Lung (tissue), 12 donors: ENCODE measurements around the gene DCAF4. TPM values are rescaled to one million over a fixed set of nuclear protein-coding genes. Genes with fewer than 3 reads are reported as not detected.

Source experiments
- ATAC-seq: fragments of 200-7000 bp; cut with Tn5 transposase; one replicate; pipeline ENCODE4 v1.9.1; 2020; ENCODE audit warnings: moderate number of reproducible peaks; ENCODE audit not compliant: insufficient read depth, low FRiP score
- DNase-seq, 3 donors: peaks; one replicate each; pipeline ENCODE4 v3.0.0-alpha.2; 2013 to 2017
- H3K27ac ChIP-seq, 2 donors: one replicate each; pipeline ENCODE4 v1.5.1; 2013; ENCODE audit warnings: mild to moderate bottlenecking in 2 of 2, moderate library complexity in 2 of 2, control low read depth in 1 of 2, inconsistent platforms in 1 of 2, low read depth in 1 of 2, low read length in 1 of 2
- H3K27me3 ChIP-seq, 3 donors: one replicate each; pipeline ENCODE4 v1.5.1; 2013; ENCODE audit warnings: low read length in 2 of 3; ENCODE audit not compliant: control insufficient read depth in 3 of 3, insufficient read depth in 3 of 3
- H3K36me3 ChIP-seq, 4 donors: one replicate each; pipeline ENCODE4 v1.5.1; 2013; ENCODE audit warnings: low read length in 4 of 4, mild to moderate bottlenecking in 1 of 4, moderate library complexity in 1 of 4; ENCODE audit not compliant: control insufficient read depth in 4 of 4, insufficient read depth in 4 of 4
- H3K4me1 ChIP-seq, 5 donors: one replicate each; pipeline ENCODE4 v1.5.1; 2013; ENCODE audit warnings: low read length in 5 of 5, mild to moderate bottlenecking in 2 of 5, moderate library complexity in 1 of 5; ENCODE audit not compliant: control insufficient read depth in 5 of 5, insufficient read depth in 5 of 5
- H3K4me3 ChIP-seq: one replicate; pipeline ENCODE4 v1.5.1; 2013; ENCODE audit warnings: mild to moderate bottlenecking, control low read depth, moderate library complexity
- H3K9ac ChIP-seq, 2 donors: one replicate each; pipeline ENCODE4 v1.5.1; 2013; ENCODE audit warnings: low read length in 2 of 2, control low read depth in 1 of 2; ENCODE audit not compliant: insufficient read depth in 1 of 2
- H3K9me3 ChIP-seq, 4 donors: one replicate each; pipeline ENCODE4 v1.5.1; 2013; ENCODE audit warnings: low read length in 3 of 4, mild to moderate bottlenecking in 1 of 4, moderate library complexity in 1 of 4; ENCODE audit not compliant: control insufficient read depth in 4 of 4, insufficient read depth in 3 of 4
- WGBS, 2 donors: extraction: QIAGEN DNeasy Blood & Tissue Kit; methylation state at CpG; one replicate each; pipeline ENCODE4 v1.1.7; 2013; 5-methylcytosine and 5-hydroxymethylcytosine counted together
- polyA plus RNA-seq, 2 donors: library from polyadenylated mRNA; stranded (reverse); fragments of 200-250 nt; gene quantifications; one replicate each; pipeline ENCODE4 v1.2.1, GENCODE V29; 2013
- total RNA-seq, 2 donors: library from RNA; depleted of rRNA in 1 of 2; stranded (reverse); fragments of >200 nt in 1 of 2; gene quantifications; one replicate each; pipeline ENCODE4 v1.2.1, GENCODE V29; 2014 to 2021
- TF ChIP-seq, protein P1 (sequence below): IDR thresholded peaks from 2 replicates; pipeline ENCODE4 v1.5.1; 2012; ENCODE audit warnings: mild to moderate bottlenecking; ENCODE audit errors: control extremely low read depth, extremely low read depth
- donor health status: control.
- donor health status: control.
- donor health status: Bipolar disorder and iron deficiency.
- donor health status: healthy.
- donor health status: DM: yes; HTN: yes; CAD: no.

DCAF4 gene
- total and polyA plus RNA-seq, 4 donors, result 5.2 to 13.5 (median 11.2) TPM

DNA sequence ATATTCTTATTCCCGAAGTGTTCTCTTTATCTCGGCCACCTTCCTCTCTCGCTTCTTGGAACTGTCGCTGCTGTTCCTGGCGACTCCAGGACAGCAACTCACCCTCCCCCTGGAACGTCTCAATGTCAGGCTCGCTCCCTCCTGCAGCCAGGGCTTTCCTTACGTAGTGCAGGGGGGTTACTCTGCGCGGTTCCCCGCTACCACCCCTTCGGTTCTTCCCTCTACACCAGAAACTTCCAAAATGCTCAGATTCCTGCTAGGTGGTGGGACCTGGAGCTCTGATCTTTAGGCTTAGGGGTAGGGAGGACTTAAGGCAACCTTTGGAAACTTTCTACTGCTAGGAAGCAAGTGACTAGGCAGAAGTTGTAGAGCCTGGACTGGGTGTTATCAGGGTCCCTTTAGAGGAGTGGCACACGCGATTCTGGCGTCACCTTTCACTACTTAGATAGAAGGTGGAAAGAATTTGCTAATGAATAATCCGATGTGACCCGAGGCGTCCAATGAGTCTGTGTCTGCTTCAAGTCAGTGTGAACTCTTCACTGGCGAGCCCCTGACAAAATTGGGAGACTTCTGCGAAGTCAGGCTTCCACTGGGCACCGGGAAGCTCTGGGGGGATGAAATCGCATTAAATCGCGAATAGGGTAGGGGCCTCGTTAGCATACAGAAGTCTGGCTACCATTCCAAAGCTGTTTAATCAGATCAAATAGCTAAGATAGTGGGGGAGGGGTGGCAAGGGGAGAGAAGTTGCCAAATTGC is 31.5 kb upstream of the DCAF4 start:
- peak; percentile 19 to 44 (median 34) for DNase-seq

DNA sequence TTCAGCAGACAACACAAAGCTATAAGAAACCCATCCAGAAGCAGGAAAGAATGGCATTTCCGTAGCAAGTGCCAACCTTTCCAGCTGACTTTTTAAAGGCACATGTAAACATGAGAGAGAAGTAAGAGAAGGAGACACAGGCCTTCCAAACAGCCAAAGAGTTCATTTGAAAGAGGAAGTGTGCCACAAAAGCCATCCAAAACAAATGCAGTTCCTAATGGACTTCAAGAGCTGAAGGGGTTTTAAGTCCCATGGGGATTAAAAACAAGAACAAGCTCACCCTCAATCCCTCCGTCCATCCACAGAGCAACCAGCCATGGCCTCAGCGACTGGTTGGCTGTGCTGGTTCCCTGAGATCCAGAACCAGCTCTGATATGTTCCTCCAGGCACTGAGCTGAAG is 27.8 kb upstream of the DCAF4 start:
- Histone ChIP-seq H3K36me3 (no peaks in the 10 kb centered on the region), H3K4me3 (no peak overlapping the region), H3K9ac (no peak overlapping the region), H3K9me3 (no peaks in the 10 kb centered on the region), H3K27ac (no peak overlapping the region), H3K27me3 (peaks cover 0 to 12% (median 0%) of the 10 kb centered on the region in 3 donors), H3K4me1 (peaks cover 0 to 17% (median 8%) of the 10 kb centered on the region in 5 donors)
- DNase-seq, result no peak
- no peak for ATAC-seq
- TF ChIP-seq, protein P1, sequence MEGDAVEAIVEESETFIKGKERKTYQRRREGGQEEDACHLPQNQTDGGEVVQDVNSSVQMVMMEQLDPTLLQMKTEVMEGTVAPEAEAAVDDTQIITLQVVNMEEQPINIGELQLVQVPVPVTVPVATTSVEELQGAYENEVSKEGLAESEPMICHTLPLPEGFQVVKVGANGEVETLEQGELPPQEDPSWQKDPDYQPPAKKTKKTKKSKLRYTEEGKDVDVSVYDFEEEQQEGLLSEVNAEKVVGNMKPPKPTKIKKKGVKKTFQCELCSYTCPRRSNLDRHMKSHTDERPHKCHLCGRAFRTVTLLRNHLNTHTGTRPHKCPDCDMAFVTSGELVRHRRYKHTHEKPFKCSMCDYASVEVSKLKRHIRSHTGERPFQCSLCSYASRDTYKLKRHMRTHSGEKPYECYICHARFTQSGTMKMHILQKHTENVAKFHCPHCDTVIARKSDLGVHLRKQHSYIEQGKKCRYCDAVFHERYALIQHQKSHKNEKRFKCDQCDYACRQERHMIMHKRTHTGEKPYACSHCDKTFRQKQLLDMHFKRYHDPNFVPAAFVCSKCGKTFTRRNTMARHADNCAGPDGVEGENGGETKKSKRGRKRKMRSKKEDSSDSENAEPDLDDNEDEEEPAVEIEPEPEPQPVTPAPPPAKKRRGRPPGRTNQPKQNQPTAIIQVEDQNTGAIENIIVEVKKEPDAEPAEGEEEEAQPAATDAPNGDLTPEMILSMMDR, result no peak
- WGBS, 2 donors, result 64 to 67% methylated on average over 3 of the region's 3 CpGs

More for the DNA sequence above, 31.5 kb upstream of the DCAF4 start:
- WGBS, 2 donors, result 2 to 4% methylated on average over 25 of the region's 25 CpGs
- H3K9me3 ChIP-seq, result no peaks in the 10 kb centered on the region
- H3K27ac ChIP-seq, result peak overlapping the region in 1 of 2 donors; percentile 74
- H3K4me1 ChIP-seq, result peaks cover 0 to 36% (median 8%) of the 10 kb centered on the region in 5 donors
- peak overlapping the region in 1 of 2 donors; percentile 36 for H3K9ac ChIP-seq
- no peaks in the 10 kb centered on the region for H3K36me3 ChIP-seq
- peaks cover 0 to 29% (median 27%) of the 10 kb centered on the region in 3 donors for H3K27me3 ChIP-seq
- H3K4me3 ChIP-seq, result no peak overlapping the region
- TF ChIP-seq, protein P1, result no peak
- no peak for ATAC-seq

DNA sequence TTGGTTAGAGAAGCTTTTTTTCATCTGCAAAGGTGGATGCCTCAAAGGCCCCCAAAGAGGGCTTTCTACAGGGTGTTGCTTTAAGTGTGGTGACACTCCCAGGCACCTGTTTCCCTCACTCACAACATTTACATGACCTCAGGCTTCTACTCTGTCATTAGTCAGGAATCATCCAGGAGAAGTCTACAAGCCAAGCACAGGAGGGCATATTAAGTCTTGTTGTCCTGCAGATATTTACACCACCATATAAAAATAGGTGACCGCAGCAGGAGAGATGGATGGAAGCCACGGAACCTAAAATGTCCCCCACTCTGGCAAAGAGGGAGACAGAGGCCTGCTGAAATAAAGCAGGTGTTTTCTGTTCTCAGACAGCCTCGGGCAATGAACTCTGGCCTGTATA is 24.9 kb upstream of the DCAF4 start:
- Histone ChIP-seq H3K27me3 (no peaks in the 10 kb centered on the region), H3K4me1 (peaks cover 0 to 4% (median under 1%) of the 10 kb centered on the region in 5 donors), H3K9me3 (no peaks in the 10 kb centered on the region), H3K27ac (peak overlapping the region in 1 of 2 donors; percentile 54), H3K4me3 (no peak overlapping the region), H3K36me3 (no peaks in the 10 kb centered on the region), H3K9ac (no peak overlapping the region)
- TF ChIP-seq, protein P1, result no peak
- whole genome bisulfite sequencing, 2 donors, result 92 to 95% methylated on average over 3 of the region's 3 CpGs
- ATAC-seq, result no peak
- no peak for DNase-seq
